Sigmoid colon (tissue), 4 donors: Measurements from ENCODE around the gene AP5Z1.

Experiments used
- CTCF ChIP-seq, 4 experiments: fragments of 450-650 bp in 3 of 4; fragments of 200-600 bp in 1 of 4; IDR thresholded peaks; one replicate each; pipeline ENCODE4 v1.5.1; 2016 to 2019; ENCODE audit warnings: antibody characterized with exemption in 4 of 4, mild to moderate bottlenecking in 3 of 4, moderate library complexity in 2 of 4
- POLR2A ChIP-seq, 2 donors: fragments of 450-650 bp; IDR thresholded peaks; one replicate each; pipeline ENCODE4 v1.6.1; 2016; ENCODE audit warnings: antibody characterized with exemption in 2 of 2, mild to moderate bottlenecking in 2 of 2, moderate library complexity in 2 of 2
- POLR2AphosphoS5 ChIP-seq, 4 donors: sonication (generic); formaldehyde crosslinking; IDR thresholded peaks; one replicate each; pipeline ENCODE4 v1.6.1; 2017; ENCODE audit warnings: antibody characterized with exemption in 4 of 4

- no peak for TF ChIP-seq CTCF (IDR thresholded peaks at IDR 0.05)
- no peak for TF ChIP-seq POLR2A (IDR thresholded peaks at IDR 0.05)
- no peak for TF ChIP-seq POLR2AphosphoS5 (IDR thresholded peaks at IDR 0.05)
Measured at GRCh38 chr7:4807598-4808016, 32.2 kb downstream of the AP5Z1 start.
